Neuronal stem cell (in vitro differentiated cells): ENCODE measurements around the gene TIMP4.

Experiments used
- DNase-seq: peaks from one replicate; pipeline ENCODE4 v3.0.0-alpha.2; 2013; ENCODE audit warnings: low spot score
- H2AFZ ChIP-seq: one replicate; pipeline ENCODE4 v1.6.1; 2013; ENCODE audit warnings: mild to moderate bottlenecking, low read length, inconsistent platforms
- H2AK5ac ChIP-seq: 2 replicates; pipeline ENCODE4 v1.6.1; 2013; ENCODE audit warnings: low read depth, mild to moderate bottlenecking, inconsistent platforms, low read length, moderate library complexity, mixed read lengths
- H2BK120ac ChIP-seq: 2 replicates; pipeline ENCODE4 v1.6.1; 2013; ENCODE audit warnings: low read depth, mild to moderate bottlenecking, inconsistent platforms, low read length, moderate library complexity, mixed read lengths
- H2BK12ac ChIP-seq: one replicate; pipeline ENCODE4 v1.6.1; 2013; ENCODE audit warnings: low read length, inconsistent platforms
- H2BK15ac ChIP-seq: 2 replicates; pipeline ENCODE4 v1.6.1; 2013; ENCODE audit warnings: mild to moderate bottlenecking, low read length, inconsistent platforms, mixed read lengths
- H2BK5ac ChIP-seq: one replicate; pipeline ENCODE4 v1.6.1; 2013; ENCODE audit warnings: inconsistent platforms, mild to moderate bottlenecking, low read length, moderate library complexity
- H3K14ac ChIP-seq: one replicate; pipeline ENCODE4 v1.6.1; 2013; ENCODE audit warnings: low read length, inconsistent platforms
- H3K18ac ChIP-seq: 2 replicates; pipeline ENCODE4 v1.6.1; 2013; ENCODE audit warnings: low read length, inconsistent platforms
- H3K23ac ChIP-seq: 2 replicates; pipeline ENCODE4 v1.6.1; 2013; ENCODE audit warnings: low read depth, mild to moderate bottlenecking, mixed read lengths, low read length, inconsistent platforms; ENCODE audit not compliant: poor library complexity
- H3K27ac ChIP-seq: replicated peaks from 3 replicates; pipeline ENCODE4 v1.5.1; 2013; ENCODE audit warnings: low read length, inconsistent platforms
- H3K27me3 ChIP-seq, 3 experiments: 2 replicates each; pipeline ENCODE4 v1.6.1; 2013; ENCODE audit warnings: low read length in 3 of 3, mild to moderate bottlenecking in 2 of 3, inconsistent platforms in 1 of 3, low read depth in 1 of 3, mixed read lengths in 1 of 3, moderate library complexity in 1 of 3; ENCODE audit not compliant: control insufficient read depth in 3 of 3, insufficient read depth in 3 of 3
- H3K36me3 ChIP-seq, 2 donors: replicated peaks in 1 of 2; 2 replicates each; pipeline ENCODE4 v1.6.1; 2013; ENCODE audit warnings: low read length in 2 of 2; ENCODE audit not compliant: control insufficient read depth in 2 of 2, insufficient read depth in 2 of 2
- H3K4ac ChIP-seq: 2 replicates; pipeline ENCODE4 v1.6.1; 2013; ENCODE audit warnings: inconsistent platforms, mild to moderate bottlenecking, low read length, moderate library complexity
- H3K4me1 ChIP-seq, 2 donors: 1 replicate in 1 of 2; 2 replicates in 1 of 2; pipeline ENCODE4 v1.6.1; 2013; ENCODE audit warnings: low read length in 2 of 2, low read depth in 1 of 2; ENCODE audit not compliant: control insufficient read depth in 2 of 2, insufficient read depth in 1 of 2
- H3K4me2 ChIP-seq: one replicate; pipeline ENCODE4 v1.6.1; 2013; ENCODE audit warnings: mild to moderate bottlenecking, low read length, inconsistent platforms; ENCODE audit not compliant: insufficient read depth, poor library complexity, severe bottlenecking
- H3K4me3 ChIP-seq, 2 donors: 2 replicates each; pipeline ENCODE4 v1.5.1; 2013; ENCODE audit warnings: low read length in 2 of 2, mild to moderate bottlenecking in 2 of 2, inconsistent platforms in 1 of 2, moderate library complexity in 1 of 2
- H3K79me1 ChIP-seq: one replicate; pipeline ENCODE4 v1.6.1; 2013; ENCODE audit warnings: low read depth, mild to moderate bottlenecking, inconsistent platforms, low read length, moderate library complexity
- H3K9ac ChIP-seq: one replicate; pipeline ENCODE4 v1.6.1; 2013; ENCODE audit warnings: mild to moderate bottlenecking, low read depth, low read length, inconsistent platforms; ENCODE audit not compliant: poor library complexity
- H3K9me3 ChIP-seq, 2 donors: replicated peaks in 1 of 2; 2 replicates each; pipeline versions ENCODE3 to v1.6.1; 2013; ENCODE audit warnings: low read length in 2 of 2, mild to moderate bottlenecking in 2 of 2, inconsistent platforms in 1 of 2, low read depth in 1 of 2, mixed read lengths in 1 of 2, moderate library complexity in 1 of 2; ENCODE audit not compliant: control insufficient read depth in 2 of 2, insufficient read depth in 1 of 2
- H4K8ac ChIP-seq: one replicate; pipeline ENCODE4 v1.6.1; 2013; ENCODE audit warnings: low read depth, mild to moderate bottlenecking, inconsistent platforms, low read length, moderate library complexity
- H4K91ac ChIP-seq: one replicate; pipeline ENCODE4 v1.6.1; 2013; ENCODE audit warnings: low read length, low read depth, mild to moderate bottlenecking, inconsistent platforms; ENCODE audit not compliant: poor library complexity
- WGBS, 2 donors: extraction: QIAGEN DNeasy Blood & Tissue Kit; methylation state at CpG; one replicate each; pipeline ENCODE4 v1.1.7; 2013; ENCODE audit warnings: missing lambda C conversion rate in 2 of 2, mixed read lengths in 1 of 2; ENCODE audit not compliant: insufficient read length in 2 of 2, insufficient replicate concordance in 1 of 2; ENCODE audit errors: extremely low coverage in 2 of 2; 5-methylcytosine and 5-hydroxymethylcytosine counted together

TIMP4 gene

GRCh38 chr3:12194209-12194608 is 35.5 kb upstream of the TIMP4 start:
- WGBS, 2 donors = no CpG with 5 or more reads among the region's 3 CpGs

GRCh38 chr3:12193485-12194165 is 34.9 kb upstream of the TIMP4 start:
- H3K23ac ChIP-seq = no peak overlapping the region
- no peak overlapping the region for H2BK12ac ChIP-seq
- H3K9me3 ChIP-seq = no peaks in the 10 kb centered on the region
- no peaks in the 10 kb centered on the region for H3K36me3 ChIP-seq
- peaks cover 0 to 8% (median 0%) of the 10 kb centered on the region in 3 experiments for H3K27me3 ChIP-seq
- no peak overlapping the region for H2BK5ac ChIP-seq
- no CpG with 5 or more reads among the region's 1 CpG for WGBS, 2 donors
- no peak overlapping the region for H3K27ac ChIP-seq
- H2AK5ac ChIP-seq = no peak overlapping the region
- no peak overlapping the region for H2BK15ac ChIP-seq
- no peak overlapping the region for H3K18ac ChIP-seq
- H2AFZ ChIP-seq = no peak overlapping the region
- no peak overlapping the region for H3K4me3 ChIP-seq
- no peak overlapping the region for H4K8ac ChIP-seq
- no peak overlapping the region for H4K91ac ChIP-seq
- no peak overlapping the region for H3K9ac ChIP-seq
- no peak for DNase-seq
- no peak overlapping the region for H3K4me2 ChIP-seq
- H3K79me1 ChIP-seq = no peaks in the 10 kb centered on the region
- H2BK120ac ChIP-seq = no peak overlapping the region
- peaks cover 0 to 6% of the 10 kb centered on the region in 2 donors for H3K4me1 ChIP-seq
- H3K4ac ChIP-seq = no peak overlapping the region
- H3K14ac ChIP-seq = no peak overlapping the region

More at GRCh38 chr3:12194209-12194608, 35.5 kb upstream of the TIMP4 start:
- H3K27ac ChIP-seq = no peak overlapping the region
- H3K4me1 ChIP-seq = peaks cover 0 to 4% of the 10 kb centered on the region in 2 donors
- H3K4ac ChIP-seq = no peak overlapping the region
- no peaks in the 10 kb centered on the region for H3K36me3 ChIP-seq
- no peak overlapping the region for H4K8ac ChIP-seq
- H4K91ac ChIP-seq = no peak overlapping the region
- H3K23ac ChIP-seq = no peak overlapping the region
- H3K27me3 ChIP-seq = peaks cover 0 to 13% (median 0%) of the 10 kb centered on the region in 3 experiments
- no peak overlapping the region for H2BK12ac ChIP-seq
- H2AFZ ChIP-seq = no peak overlapping the region
- no peaks in the 10 kb centered on the region for H3K79me1 ChIP-seq
- no peak overlapping the region for H3K9ac ChIP-seq
- no peak overlapping the region for H3K4me2 ChIP-seq
- DNase-seq = peak; percentile 5
- H2AK5ac ChIP-seq = no peak overlapping the region
- H3K14ac ChIP-seq = no peak overlapping the region
- H2BK15ac ChIP-seq = no peak overlapping the region
- no peak overlapping the region for H2BK5ac ChIP-seq
- no peaks in the 10 kb centered on the region for H3K9me3 ChIP-seq
- no peak overlapping the region for H3K4me3 ChIP-seq
- H3K18ac ChIP-seq = no peak overlapping the region
- H2BK120ac ChIP-seq = no peak overlapping the region

GRCh38 chr3:12192655-12193484 is 34.2 kb upstream of the TIMP4 start:
- no peak for DNase-seq
- Histone ChIP-seq H3K14ac (no peak overlapping the region), H3K27ac (no peak overlapping the region), H3K23ac (no peak overlapping the region), H2BK120ac (no peak overlapping the region), H4K8ac (no peak overlapping the region), H3K4ac (no peak overlapping the region), H3K18ac (no peak overlapping the region), H3K9ac (no peak overlapping the region), H2BK12ac (no peak overlapping the region), H3K36me3 (no peaks in the 10 kb centered on the region), H4K91ac (no peak overlapping the region), H3K4me3 (no peak overlapping the region), H3K27me3 (peaks cover 0 to 8% (median 0%) of the 10 kb centered on the region in 3 experiments), H3K4me2 (no peak overlapping the region), H2BK5ac (no peak overlapping the region), H3K9me3 (no peaks in the 10 kb centered on the region), H2BK15ac (no peak overlapping the region), H3K4me1 (peaks cover 0 to 8% of the 10 kb centered on the region in 2 donors), H2AFZ (no peak overlapping the region), H3K79me1 (no peaks in the 10 kb centered on the region), H2AK5ac (no peak overlapping the region)
- WGBS, 2 donors = no CpG with 5 or more reads among the region's 3 CpGs

GRCh38 chr3:12192173-12192572 is 33.5 kb upstream of the TIMP4 start:
- no peak overlapping the region for H3K4me3 ChIP-seq
- no peak overlapping the region for H3K4me2 ChIP-seq
- H3K4ac ChIP-seq = no peak overlapping the region
- no peak overlapping the region for H3K14ac ChIP-seq
- no peak overlapping the region for H4K91ac ChIP-seq
- H4K8ac ChIP-seq = no peak overlapping the region
- WGBS, 2 donors = no CpG with 5 or more reads among the region's 8 CpGs
- H3K9me3 ChIP-seq = no peaks in the 10 kb centered on the region
- no peak overlapping the region for H2BK120ac ChIP-seq
- H3K79me1 ChIP-seq = no peaks in the 10 kb centered on the region
- H3K23ac ChIP-seq = no peak overlapping the region
- no peak overlapping the region for H2BK12ac ChIP-seq
- DNase-seq = no peak
- no peak overlapping the region for H2BK5ac ChIP-seq
- no peak overlapping the region for H2BK15ac ChIP-seq
- no peak overlapping the region for H3K9ac ChIP-seq
- no peak overlapping the region for H2AK5ac ChIP-seq
- H3K18ac ChIP-seq = no peak overlapping the region
- no peaks in the 10 kb centered on the region for H3K36me3 ChIP-seq
- peaks cover 0 to 8% of the 10 kb centered on the region in 2 donors for H3K4me1 ChIP-seq
- H2AFZ ChIP-seq = no peak overlapping the region
- H3K27ac ChIP-seq = no peak overlapping the region
- H3K27me3 ChIP-seq = peaks cover 0 to 8% (median 0%) of the 10 kb centered on the region in 3 experiments
